K562 (cell line): ENCODE results near the gene SMCHD1. TPM values are rescaled to one million over a fixed set of nuclear protein-coding genes. Genes with fewer than 3 reads are reported as not detected.
A peak's percentile ranks its signal among the peaks of the same experiment; 100 is the strongest.

Source experiments
- ARID1B ChIP-seq: fragments of 450-650 bp; IDR thresholded peaks from 2 replicates; pipeline ENCODE4 v1.6.1; 2016; ENCODE audit warnings: antibody characterized with exemption, mild to moderate bottlenecking, inconsistent platforms
- BACH1 ChIP-seq: fragments of 200-800 bp; sonication (Bioruptor generic); IDR thresholded peaks from 2 replicates; pipeline ENCODE4 v1.6.1; 2016; ENCODE audit warnings: missing genetic modification characterization, missing compliant biosample characterization
- CXXC5 ChIP-seq: fragments of 250-450 bp; sonication (Bioruptor Pico); IDR thresholded peaks from 2 replicates; pipeline ENCODE4 v1.8.0; 2022; ENCODE audit warnings: inconsistent platforms, mild to moderate bottlenecking, moderate library complexity
- JUND ChIP-seq, 2 experiments: IDR thresholded peaks; 2 replicates in 1 of 2; 3 replicates in 1 of 2; pipeline ENCODE4 v1.6.1; 2011; ENCODE audit warnings: borderline replicate concordance in 2 of 2, low read depth in 2 of 2, low read length in 2 of 2, improper control_type of control experiment in 1 of 2, missing biosample characterization in 1 of 2, missing genetic modification characterization in 1 of 2, missing genetic modification reagents in 1 of 2
- KHSRP ChIP-seq: fragments of 450-650 bp; IDR thresholded peaks from 2 replicates; pipeline ENCODE4 v1.6.1; 2017
- L3MBTL2 ChIP-seq: fragments of 450-650 bp; IDR thresholded peaks from 2 replicates; pipeline ENCODE4 v1.6.1; 2016; ENCODE audit warnings: mild to moderate bottlenecking, moderate library complexity
- RAD51 ChIP-seq: fragments of 450-650 bp; IDR thresholded peaks from 2 replicates; pipeline ENCODE4 v1.7.1; 2016; ENCODE audit warnings: low read depth, mild to moderate bottlenecking, borderline replicate concordance
- SRF ChIP-seq, 2 experiments: fragments of 250-450, 450-650 bp in 1 of 2; sonication (Bioruptor Pico) in 1 of 2; sonication (generic) in 1 of 2; formaldehyde crosslinking; IDR thresholded peaks; 2 replicates each; pipeline versions ENCODE4 v1.5.0 to v1.5.1; 2020 to 2022; ENCODE audit warnings: mild to moderate bottlenecking in 1 of 2, missing genetic modification reagents in 1 of 2
- TRIM24 ChIP-seq, 2 experiments: fragments of 450-650 bp; IDR thresholded peaks; 2 replicates each; pipeline ENCODE4 v1.6.1; 2016
- U2AF1 ChIP-seq: fragments of 200-400 bp; formaldehyde crosslinking; optimal IDR thresholded peaks from 2 replicates; pipeline ENCODE3; 2017; ENCODE audit warnings: mild to moderate bottlenecking, low read depth, low read length, moderate library complexity
- ZFX ChIP-seq: sonication (generic); formaldehyde crosslinking; IDR thresholded peaks from 2 replicates; pipeline ENCODE4 v1.8.0; 2022; ENCODE audit warnings: mild to moderate bottlenecking, missing genetic modification reagents, moderate library complexity
- ZKSCAN8 ChIP-seq: fragments of 200-800 bp; sonication (Bioruptor generic); IDR thresholded peaks from 2 replicates; pipeline ENCODE4 v1.6.1; 2016; ENCODE audit warnings: missing genetic modification characterization, missing compliant biosample characterization
- ZNF175 ChIP-seq: fragments of 200-800 bp; sonication (Bioruptor generic); IDR thresholded peaks from 2 replicates; pipeline ENCODE4 v1.6.1; 2016; ENCODE audit warnings: low read depth, mild to moderate bottlenecking, missing genetic modification characterization, missing compliant biosample characterization
- ZNF583 ChIP-seq: fragments of 250-450 bp; sonication (Bioruptor Pico); IDR thresholded peaks from 2 replicates; pipeline ENCODE4 v1.4.0; 2020
- polyA plus RNA-seq, 8 experiments: library from polyadenylated mRNA; depleted of rRNA in 4 of 8; stranded (reverse) in 5 of 8; unstranded in 3 of 8; fragments of >200 nt; fragmentation: Nextera tagmentation in 2 of 8; fragmentation: Illumina TruSeq in 1 of 8; extraction: Ambion mirVana in 2 of 8; extraction: Trizol in 1 of 8; gene quantifications; 2 replicates each; pipeline versions ENCODE4 v1.2.1 to v1.2.3, GENCODE V29; 2011 to 2014; ENCODE audit warnings: inconsistent platforms in 1 of 8, missing spikeins in 1 of 8
- total RNA-seq, 7 experiments: library from RNA; depleted of rRNA in 6 of 7; stranded (reverse); fragments of >200 nt in 6 of 7; fragmentation: Illumina TruSeq in 2 of 7; extraction: Trizol in 2 of 7; gene quantifications; 2 replicates each; pipeline versions ENCODE4 v1.2.1 to v1.2.3, GENCODE V29; 2011 to 2021; ENCODE audit warnings: low replicate concordance in 1 of 7
- TF ChIP-seq, protein P1 (sequence below): sonication (generic); formaldehyde crosslinking; IDR thresholded peaks from 2 replicates; pipeline ENCODE4 v1.9.0; 2022; ENCODE audit warnings: mild to moderate bottlenecking, missing genetic modification reagents
- TF ChIP-seq, protein P2 (sequence below): sonication (generic); formaldehyde crosslinking; IDR thresholded peaks from 2 replicates; pipeline ENCODE4 v1.9.0; 2022; ENCODE audit warnings: mild to moderate bottlenecking, missing genetic modification reagents
- TF ChIP-seq, protein P3 (sequence below): IDR thresholded peaks from 2 replicates; pipeline ENCODE4 v1.6.1; 2016; ENCODE audit warnings: missing genetic modification characterization, missing compliant biosample characterization
- TF ChIP-seq, protein P4 (sequence below): sonication (generic); formaldehyde crosslinking; IDR thresholded peaks from 2 replicates; pipeline ENCODE4 v1.5.0; 2020; ENCODE audit warnings: missing genetic modification reagents
- TF ChIP-seq, protein P5 (sequence below): fragments of 450-650 bp; IDR thresholded peaks from 2 replicates; pipeline ENCODE4 v1.6.1; 2017; ENCODE audit warnings: antibody characterized with exemption, mild to moderate bottlenecking

Gene SMCHD1
- total and polyA plus RNA-seq, 9 of the 15 experiments (the other 6 are each of a cell fraction or from before 2014, with no cell fraction given): 6.3 to 144 (median 72.7) TPM

DNA sequence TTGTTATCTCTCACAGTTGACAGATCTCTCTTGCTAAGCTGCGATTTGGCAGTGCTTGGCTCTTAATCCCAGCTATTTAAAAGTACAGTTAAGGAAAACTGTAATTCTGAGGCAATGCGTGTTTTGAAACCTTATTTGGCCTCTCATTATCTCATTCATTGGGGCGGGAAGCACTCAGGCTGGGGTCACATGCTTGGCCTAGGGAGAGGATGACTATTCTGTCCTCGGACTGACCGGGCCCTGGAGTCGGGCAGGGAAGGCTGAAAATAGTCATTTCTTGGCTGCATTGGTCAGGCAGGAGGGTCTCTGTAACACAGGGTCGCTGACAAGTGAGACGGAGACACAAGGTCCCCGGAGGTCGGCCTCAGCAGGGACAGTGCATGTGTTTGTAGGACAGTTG is 171.1 kb downstream of the SMCHD1 start (continued):
- TF ChIP-seq, protein P1, sequence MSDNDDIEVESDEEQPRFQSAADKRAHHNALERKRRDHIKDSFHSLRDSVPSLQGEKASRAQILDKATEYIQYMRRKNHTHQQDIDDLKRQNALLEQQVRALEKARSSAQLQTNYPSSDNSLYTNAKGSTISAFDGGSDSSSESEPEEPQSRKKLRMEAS: peak; percentile 41; the same call in 1 of the 2 replicates
- TF ChIP-seq ARID1B (0 out of 2 replicates have a peak, but pooled peaks have one; percentile 12), RAD51 (0 out of 2 replicates have a peak, but pooled peaks have one; percentile 42), CXXC5 (peak; percentile 25), ZFX (CRISPR knock-in tag) (peak; percentile 74), KHSRP (no peak), ZKSCAN8 (0 out of 2 replicates have a peak, but pooled peaks have one; percentile 48), ZNF175 (CRISPR knock-in tag) (no peak), ZNF583 (CRISPR knock-in tag) (peak; percentile 19; the same call in 1 of the 2 replicates), U2AF1 (no peak), TRIM24 (IDR thresholded peaks at IDR 0.05) (peak in 1 of 2 experiments; percentile 27; a peak in 1 of 4 replicates), L3MBTL2 (peak; percentile 97), BACH1 (tag) (0 out of 2 replicates have a peak, but pooled peaks have one; percentile 34), JUND (IDR thresholded peaks at IDR 0.05; ENCODE audit: borderline replicate concordance, low read depth, low read length) (0 out of 2 replicates have a peak, but pooled peaks have one; percentile 23), JUND (tag; IDR thresholded peaks at IDR 0.05; ENCODE audit: borderline replicate concordance, low read depth, low read length) (no peak), SRF (CRISPR knock-in tag; IDR thresholded peaks at IDR 0.05) (peak in 1 of 2 experiments; percentile 47; a peak in 2 of 4 replicates)
- TF ChIP-seq, protein P2, sequence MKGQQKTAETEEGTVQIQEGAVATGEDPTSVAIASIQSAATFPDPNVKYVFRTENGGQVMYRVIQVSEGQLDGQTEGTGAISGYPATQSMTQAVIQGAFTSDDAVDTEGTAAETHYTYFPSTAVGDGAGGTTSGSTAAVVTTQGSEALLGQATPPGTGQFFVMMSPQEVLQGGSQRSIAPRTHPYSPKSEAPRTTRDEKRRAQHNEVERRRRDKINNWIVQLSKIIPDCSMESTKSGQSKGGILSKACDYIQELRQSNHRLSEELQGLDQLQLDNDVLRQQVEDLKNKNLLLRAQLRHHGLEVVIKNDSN (CRISPR knock-in tag): peak; percentile 63
- TF ChIP-seq, protein P3, sequence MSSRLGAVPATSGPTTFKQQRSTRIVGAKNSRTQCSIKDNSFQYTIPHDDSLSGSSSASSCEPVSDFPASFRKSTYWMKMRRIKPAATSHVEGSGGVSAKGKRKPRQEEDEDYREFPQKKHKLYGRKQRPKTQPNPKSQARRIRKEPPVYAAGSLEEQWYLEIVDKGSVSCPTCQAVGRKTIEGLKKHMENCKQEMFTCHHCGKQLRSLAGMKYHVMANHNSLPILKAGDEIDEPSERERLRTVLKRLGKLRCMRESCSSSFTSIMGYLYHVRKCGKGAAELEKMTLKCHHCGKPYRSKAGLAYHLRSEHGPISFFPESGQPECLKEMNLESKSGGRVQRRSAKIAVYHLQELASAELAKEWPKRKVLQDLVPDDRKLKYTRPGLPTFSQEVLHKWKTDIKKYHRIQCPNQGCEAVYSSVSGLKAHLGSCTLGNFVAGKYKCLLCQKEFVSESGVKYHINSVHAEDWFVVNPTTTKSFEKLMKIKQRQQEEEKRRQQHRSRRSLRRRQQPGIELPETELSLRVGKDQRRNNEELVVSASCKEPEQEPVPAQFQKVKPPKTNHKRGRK (tag): no peak
- TF ChIP-seq, protein P4, sequence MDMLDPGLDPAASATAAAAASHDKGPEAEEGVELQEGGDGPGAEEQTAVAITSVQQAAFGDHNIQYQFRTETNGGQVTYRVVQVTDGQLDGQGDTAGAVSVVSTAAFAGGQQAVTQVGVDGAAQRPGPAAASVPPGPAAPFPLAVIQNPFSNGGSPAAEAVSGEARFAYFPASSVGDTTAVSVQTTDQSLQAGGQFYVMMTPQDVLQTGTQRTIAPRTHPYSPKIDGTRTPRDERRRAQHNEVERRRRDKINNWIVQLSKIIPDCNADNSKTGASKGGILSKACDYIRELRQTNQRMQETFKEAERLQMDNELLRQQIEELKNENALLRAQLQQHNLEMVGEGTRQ (CRISPR knock-in tag): peak; percentile 37; the same call in 1 of the 2 replicates
- TF ChIP-seq, protein P5, sequence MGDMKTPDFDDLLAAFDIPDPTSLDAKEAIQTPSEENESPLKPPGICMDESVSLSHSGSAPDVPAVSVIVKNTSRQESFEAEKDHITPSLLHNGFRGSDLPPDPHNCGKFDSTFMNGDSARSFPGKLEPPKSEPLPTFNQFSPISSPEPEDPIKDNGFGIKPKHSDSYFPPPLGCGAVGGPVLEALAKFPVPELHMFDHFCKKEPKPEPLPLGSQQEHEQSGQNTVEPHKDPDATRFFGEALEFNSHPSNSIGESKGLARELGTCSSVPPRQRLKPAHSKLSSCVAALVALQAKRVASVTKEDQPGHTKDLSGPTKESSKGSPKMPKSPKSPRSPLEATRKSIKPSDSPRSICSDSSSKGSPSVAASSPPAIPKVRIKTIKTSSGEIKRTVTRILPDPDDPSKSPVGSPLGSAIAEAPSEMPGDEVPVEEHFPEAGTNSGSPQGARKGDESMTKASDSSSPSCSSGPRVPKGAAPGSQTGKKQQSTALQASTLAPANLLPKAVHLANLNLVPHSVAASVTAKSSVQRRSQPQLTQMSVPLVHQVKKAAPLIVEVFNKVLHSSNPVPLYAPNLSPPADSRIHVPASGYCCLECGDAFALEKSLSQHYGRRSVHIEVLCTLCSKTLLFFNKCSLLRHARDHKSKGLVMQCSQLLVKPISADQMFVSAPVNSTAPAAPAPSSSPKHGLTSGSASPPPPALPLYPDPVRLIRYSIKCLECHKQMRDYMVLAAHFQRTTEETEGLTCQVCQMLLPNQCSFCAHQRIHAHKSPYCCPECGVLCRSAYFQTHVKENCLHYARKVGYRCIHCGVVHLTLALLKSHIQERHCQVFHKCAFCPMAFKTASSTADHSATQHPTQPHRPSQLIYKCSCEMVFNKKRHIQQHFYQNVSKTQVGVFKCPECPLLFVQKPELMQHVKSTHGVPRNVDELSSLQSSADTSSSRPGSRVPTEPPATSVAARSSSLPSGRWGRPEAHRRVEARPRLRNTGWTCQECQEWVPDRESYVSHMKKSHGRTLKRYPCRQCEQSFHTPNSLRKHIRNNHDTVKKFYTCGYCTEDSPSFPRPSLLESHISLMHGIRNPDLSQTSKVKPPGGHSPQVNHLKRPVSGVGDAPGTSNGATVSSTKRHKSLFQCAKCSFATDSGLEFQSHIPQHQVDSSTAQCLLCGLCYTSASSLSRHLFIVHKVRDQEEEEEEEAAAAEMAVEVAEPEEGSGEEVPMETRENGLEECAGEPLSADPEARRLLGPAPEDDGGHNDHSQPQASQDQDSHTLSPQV: peak; percentile 69
